GM18508 (cell line): ENCODE results near the gene TRAPPC3.

Experiments
- ATAC-seq: cut with Tn5 transposase; IDR thresholded peaks from one replicate; pipeline ENCODE4 v1.9.1; 2021; ENCODE audit warnings: moderate number of reproducible peaks; ENCODE audit not compliant: insufficient read depth, unreplicated experiment

Gene TRAPPC3

DNA sequence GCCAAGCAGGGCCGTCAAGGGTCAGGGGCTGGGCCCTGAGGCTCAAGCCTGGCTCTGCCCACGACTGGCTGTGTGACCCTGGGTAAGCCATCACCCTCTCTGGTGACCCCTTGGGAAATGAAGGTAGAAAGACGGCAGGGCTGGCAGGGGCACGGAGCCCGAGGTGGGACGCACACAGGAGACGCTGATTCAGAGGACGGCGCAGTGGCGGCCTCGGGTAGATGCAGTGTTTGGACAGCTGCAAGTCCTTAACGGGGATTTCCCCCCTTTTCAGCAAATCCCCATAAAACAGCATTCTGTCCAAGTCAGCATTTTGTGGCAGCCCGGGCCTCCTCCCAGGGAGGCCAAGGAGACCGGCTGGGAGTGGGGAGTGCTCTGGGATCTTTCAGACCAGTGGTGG, 41.0 kb downstream of the TRAPPC3 start:
- no peak for ATAC-seq

DNA sequence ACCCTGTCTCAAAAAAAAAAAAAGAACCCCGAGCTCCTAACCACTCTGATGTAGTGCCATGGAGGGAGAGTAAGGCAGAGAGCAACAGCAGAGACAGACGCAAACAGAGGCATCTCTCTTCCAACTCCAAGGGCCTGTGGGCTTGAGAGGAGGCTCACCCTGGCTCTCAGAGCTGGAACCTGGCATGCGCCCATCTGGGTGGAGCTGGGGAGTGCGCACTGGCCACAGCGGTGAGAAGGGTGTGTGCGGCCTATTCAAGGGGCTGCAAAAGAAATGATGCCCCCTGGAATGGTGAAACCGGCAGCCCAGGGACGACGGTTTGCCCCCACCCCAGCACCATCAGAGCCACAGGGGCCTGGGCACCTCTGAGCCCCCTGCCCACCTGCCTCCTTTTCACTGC, 41.9 kb downstream of the TRAPPC3 start:
- ATAC-seq: no peak

DNA sequence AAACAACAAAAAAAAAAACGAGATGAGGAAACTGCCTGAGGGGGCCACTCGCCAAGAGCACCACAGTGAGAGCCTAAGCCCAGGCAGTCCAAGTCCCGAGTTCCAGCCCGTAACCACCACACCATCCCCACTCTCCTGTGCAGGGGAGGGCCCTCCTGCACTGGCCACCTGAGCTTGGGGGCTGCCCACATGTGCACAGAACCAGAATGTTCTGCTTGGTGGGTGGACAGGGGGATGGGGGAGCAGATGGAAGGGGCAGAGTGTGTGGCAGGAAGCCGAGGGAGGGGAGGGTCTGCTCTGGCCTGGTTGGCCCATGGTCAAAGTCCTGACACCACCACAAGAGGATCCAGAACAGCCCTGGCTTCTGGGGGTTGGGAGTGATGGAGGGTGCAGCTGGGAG, 43.0 kb downstream of the TRAPPC3 start:
- ATAC-seq: no peak

DNA sequence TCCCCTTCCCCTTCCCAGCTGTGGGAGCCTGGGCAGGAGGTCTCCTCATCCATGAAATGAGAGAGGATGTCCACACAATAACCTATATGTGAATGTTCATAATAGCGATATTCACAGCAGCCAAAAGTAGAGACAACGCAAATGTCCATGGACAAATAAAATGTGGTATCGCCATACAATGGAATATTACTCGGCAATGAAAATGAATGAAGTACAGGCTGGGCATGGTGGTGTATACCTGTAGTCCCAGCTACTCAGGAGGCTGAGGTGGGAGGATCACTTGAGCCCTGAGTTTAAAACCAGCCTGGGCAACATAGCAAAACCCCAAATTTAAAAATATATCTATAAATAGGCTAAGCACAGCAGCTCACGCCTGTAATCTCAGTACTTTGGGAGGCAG, 47.7 kb downstream of the TRAPPC3 start:
- ATAC-seq: no peak

DNA sequence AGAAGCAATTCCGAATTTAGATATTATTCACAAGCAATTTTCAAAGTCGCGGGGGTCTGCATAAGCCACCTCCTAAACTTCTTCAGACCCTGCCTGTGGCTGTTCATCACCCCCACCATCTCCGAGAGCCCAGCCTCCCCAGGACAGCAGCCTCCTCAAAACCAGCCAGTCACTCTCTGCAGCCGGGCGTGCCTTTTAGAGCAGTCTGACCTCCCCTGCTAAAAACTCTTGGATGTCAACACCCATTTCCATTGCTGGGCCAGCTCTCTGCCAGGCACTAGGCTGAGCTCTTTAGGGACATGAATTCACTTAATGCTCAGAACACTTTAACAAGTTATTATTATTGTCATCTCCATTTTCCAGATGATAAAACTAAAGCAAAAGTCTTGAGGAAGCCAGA, 48.9 kb downstream of the TRAPPC3 start:
- no peak for ATAC-seq

DNA sequence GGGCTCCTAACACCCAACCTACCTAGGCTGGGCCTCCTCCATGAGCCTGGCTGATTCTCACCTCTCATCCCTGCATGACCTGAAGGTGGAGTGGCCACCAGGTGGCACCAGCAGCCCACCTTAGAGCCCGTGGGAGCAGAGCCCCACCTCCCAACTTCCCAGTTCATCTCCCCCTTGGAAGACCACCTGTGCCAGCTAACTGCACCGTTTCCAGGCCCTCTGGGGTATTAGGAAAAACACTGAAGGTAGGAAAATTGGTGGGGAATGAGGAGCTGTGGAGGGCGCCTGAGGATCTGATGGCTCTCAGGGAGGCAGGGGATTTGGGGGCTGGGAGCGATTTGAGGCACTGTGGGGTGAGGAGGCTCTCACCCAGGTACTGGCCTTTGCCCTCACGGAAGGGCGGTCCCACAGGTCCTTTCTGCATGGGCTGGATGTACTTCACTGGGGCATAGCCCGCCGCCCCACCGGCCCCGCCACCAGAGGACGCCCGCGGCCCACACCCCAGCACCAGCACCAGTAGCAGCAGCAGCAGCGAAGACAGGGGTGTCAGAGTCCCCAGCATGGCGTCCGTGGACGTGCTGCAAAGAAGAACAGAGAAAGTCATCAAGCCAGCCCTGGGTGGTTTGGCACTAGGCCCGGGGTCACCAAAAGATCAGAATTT, 49.5 kb downstream of the TRAPPC3 start:
- ATAC-seq: no peak

- no peak for ATAC-seq
Observed at GRCh38 chr1:36098650-36099365, 50.5 kb downstream of the TRAPPC3 start.

- ATAC-seq: no peak
Observed at GRCh38 chr1:36097693-36098585, 51.3 kb downstream of the TRAPPC3 start.

- ATAC-seq: no peak
Observed at GRCh38 chr1:36096500-36097432, 52.5 kb downstream of the TRAPPC3 start.

DNA sequence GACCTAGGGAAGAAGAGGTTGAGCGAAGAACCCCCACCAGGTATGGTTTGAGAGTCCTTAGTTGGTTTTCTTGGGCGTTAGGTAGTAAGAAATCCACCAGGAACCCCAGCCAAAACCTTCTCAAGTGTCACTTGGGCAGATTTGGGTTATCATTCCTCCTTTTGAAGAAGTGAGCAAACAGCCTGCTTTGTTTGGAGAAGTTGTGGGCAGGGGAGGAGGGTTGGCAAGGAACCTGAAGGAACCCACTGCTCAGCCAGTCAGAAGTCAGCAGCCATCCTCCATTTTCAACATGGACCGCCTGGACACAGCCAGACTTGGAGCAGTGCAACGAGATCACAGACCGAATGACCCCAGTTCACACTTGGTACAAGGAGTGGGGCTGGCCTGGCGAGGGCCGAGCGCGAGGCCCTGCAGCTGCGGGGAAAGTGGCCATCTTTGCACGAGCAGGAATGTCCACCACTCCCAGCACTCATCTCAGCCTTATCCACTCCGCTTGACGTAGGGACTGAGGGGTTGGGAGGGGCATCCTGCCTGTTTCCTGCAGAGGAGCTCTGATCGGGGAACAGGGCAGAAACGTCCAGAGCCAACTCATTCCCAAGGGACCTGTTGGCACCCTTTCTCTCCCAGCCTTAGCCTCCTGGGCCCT, 53.4 kb downstream of the TRAPPC3 start:
- ATAC-seq: no peak

GRCh38 chr1:36094621-36095061, 54.6 kb downstream of the TRAPPC3 start:
- ATAC-seq: no peak

DNA sequence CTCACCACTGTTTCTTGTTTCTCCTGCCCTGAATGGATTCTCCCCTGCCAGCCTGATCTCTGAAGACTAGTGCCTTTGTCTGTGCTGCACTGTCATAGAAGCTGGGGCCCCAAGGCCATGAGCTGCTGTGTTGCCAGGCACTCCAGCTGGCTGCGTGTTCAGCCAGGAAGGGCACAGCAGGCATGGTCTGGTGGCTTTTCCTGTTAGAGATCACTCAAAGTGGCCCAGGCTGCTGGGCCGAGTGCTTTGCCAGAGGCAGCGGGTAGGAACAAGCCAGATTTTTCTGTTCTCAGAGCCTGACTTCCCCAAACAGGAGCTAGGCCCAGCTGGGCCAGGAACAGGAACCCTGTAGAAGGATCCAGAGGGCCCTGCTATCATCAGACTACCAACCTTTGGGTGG, 55.4 kb downstream of the TRAPPC3 start:
- ATAC-seq: no peak

DNA sequence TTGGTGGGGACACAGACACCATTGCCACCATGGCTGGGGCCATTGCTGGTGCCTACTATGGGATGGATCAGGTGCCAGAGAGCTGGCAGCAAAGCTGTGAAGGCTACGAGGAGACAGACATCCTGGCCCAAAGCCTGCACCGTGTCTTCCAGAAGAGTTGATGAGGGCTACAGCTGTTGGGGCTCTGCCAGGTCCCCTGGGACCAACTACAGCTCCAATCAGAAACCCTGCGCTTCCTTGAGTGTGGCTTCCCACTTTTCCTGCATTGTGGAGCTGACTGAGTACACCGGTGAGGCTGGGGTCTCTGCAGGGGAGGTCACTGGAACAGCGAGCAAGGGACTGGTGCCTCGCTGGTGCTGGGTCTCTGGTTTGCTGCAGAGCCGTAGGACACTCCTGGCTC, 56.1 kb downstream of the TRAPPC3 start:
- no peak for ATAC-seq

DNA sequence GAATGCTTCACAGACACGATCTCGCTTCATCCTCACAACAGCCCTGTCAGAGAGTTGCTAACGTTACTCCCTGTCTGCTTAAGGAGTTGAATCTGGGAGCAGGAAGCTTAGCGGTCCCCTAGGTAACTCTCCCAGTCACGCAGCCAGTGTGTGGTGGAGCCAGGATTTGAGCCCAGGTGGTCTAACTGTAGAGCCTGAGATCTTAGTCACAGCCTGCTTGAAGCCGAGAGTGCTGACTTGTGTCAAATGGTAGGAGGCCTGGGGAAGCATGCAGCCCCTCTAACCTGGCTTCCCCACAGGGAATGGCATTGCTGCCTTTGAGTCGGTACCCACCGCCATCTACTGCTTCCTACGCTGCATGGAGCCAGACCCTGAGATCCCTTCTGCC, 56.5 kb downstream of the TRAPPC3 start:
- ATAC-seq: no peak

- ATAC-seq: no peak
Observed at GRCh38 chr1:36092166-36092797, 57.0 kb downstream of the TRAPPC3 start.

GRCh38 chr1:36091698-36092097, 57.6 kb downstream of the TRAPPC3 start:
- ATAC-seq: no peak

DNA sequence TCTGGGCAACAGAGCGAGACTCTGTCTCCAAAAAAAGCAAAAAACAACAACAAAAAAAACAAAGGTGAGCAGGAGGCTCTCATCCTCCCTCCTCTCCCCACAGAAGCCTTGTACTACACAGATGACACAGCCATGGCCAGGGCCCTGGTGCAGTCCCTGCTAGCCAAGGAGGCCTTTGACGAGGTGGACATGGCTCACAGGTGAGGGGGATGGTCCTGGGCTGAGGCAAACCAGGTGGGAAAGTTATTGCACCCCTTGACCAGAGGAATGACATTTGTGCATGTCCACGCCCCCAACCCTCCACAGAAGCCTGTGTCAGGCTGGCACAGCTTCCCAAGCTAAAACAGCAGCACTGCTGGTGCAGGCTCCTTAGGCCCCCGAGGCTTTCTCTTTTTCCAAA, 58.1 kb downstream of the TRAPPC3 start:
- no peak for ATAC-seq

DNA sequence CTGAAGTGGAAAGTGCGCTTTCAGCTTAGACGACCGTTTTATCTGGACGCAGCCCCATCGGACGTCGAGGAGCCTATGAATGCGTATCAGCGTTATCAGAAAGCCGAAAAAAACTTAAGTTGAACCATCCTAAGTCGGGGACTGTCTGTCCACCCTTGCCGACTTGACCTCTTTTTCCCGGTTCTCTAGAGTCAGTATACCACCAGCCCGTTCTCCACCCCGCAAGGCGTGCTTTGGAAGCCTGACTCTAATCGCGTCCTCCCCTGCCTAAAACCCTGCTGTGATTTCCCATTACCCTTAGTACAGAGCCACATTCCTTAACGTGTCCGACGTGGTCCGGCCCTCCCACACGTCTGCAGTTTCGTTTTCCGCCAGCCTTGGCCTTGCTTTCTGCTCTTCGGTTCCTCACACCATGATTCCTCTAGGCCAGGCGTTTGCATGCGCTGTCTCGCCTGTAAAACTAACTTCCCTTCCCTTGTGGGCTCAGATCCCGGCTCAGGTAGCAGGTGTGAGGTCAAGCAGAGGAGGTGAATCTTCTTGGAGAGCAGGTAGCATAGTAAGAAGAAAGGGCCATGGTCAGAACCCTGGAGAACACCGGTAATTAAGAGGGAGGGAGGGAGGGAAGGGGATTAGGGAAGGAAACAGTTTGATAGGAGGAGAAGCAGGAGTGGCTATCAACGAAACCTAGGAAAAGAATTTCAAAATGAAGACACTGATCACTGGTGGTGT, 59.7 kb downstream of the TRAPPC3 start:
- no peak for ATAC-seq
